ENCODE measurements around the gene DUSP28. TPM values are rescaled to one million over a fixed set of nuclear protein-coding genes. Genes with fewer than 3 reads are reported as not detected.

DUSP28 gene
- total and polyA plus RNA-seq, 2 of the 13 experiments (the other 11 are each of a cell fraction or from before 2014, with no cell fraction given) = 5.2 to 8.6 TPM

GRCh38 chr2:240578488-240578887 is 18.3 kb downstream of the DUSP28 start (continued):
- TF ChIP-seq ZBTB2 (CRISPR knock-in tag; IDR thresholded peaks at IDR 0.05; ENCODE audit: low read depth) = no peak
- no peak for TF ChIP-seq FUBP1 (CRISPR knock-in tag; IDR thresholded peaks at IDR 0.05; ENCODE audit: borderline replicate concordance)

GRCh38 chr2:240579071-240579762 is 19.1 kb downstream of the DUSP28 start:
- H3K4me2 ChIP-seq (ENCODE audit: low read depth, low read length) = peak overlapping the region; percentile 96
- CTCF ChIA-PET (ENCODE audit: low intra/inter-chr PET ratio, low total read pairs) = interaction anchor here (0.7 to 1.3 kb wide), 3 partner anchors 11 to 26 kb away, joined by 3 to 7 read pairs (median 4); no protein-coding TSS in a partner anchor
- no peaks in the 10 kb centered on the region for H3K27me3 ChIP-seq (ENCODE audit: control insufficient read depth in 1 of 2, insufficient read depth in 2 of 2, low read length in 2 of 2)
- peaks cover 3% of the 10 kb centered on the region; the same call in 1 of the 2 replicates for H4K20me1 ChIP-seq (ENCODE audit: insufficient read depth, low read length)
- H3K4me3 ChIP-seq (replicated peaks in 1 of 3; ENCODE audit: insufficient read depth in 1 of 3, low read depth in 2 of 3, low read length in 3 of 3) = peak overlapping the region in 1 of 3 experiments; percentile 63; a peak in 1 of 6 replicates
- peaks cover 32% of the 10 kb centered on the region for H3K79me2 ChIP-seq (ENCODE audit: insufficient read depth, low read length)
- POLR2A ChIA-PET = interaction anchor here (0.9 to 2.1 kb wide), 10 partner anchors 9 to 261 kb away, joined by 3 to 66 read pairs (median 8); partner anchors contain the start of genes DUSP28 and RNPEPL1
- peaks cover 3 to 13% of the 10 kb centered on the region in 2 experiments; a peak in 4 of 5 replicates for H3K36me3 ChIP-seq (replicated peaks in 1 of 2; ENCODE audit: control insufficient read depth in 1 of 2, insufficient read depth in 2 of 2, low read length in 2 of 2)
- H3K9ac ChIP-seq (ENCODE audit: insufficient read depth, low read depth, low read length) = peak overlapping the region; percentile 61
- peaks cover 54% of the 10 kb centered on the region for H3K4me1 ChIP-seq (ENCODE audit: insufficient read depth, low read length)
- WGBS (ENCODE audit: low lambda C conversion rate) = 96% methylated on average over 11 of the region's 12 CpGs
- no peak for DNase-seq (ENCODE audit: low spot score)
- ATAC-seq = peak; percentile 5
- FAIRE-seq = no peak
- H3K9me3 ChIP-seq (ENCODE audit: low read length) = no peaks in the 10 kb centered on the region
- no TSS peak for BruUV-seq (replicated peaks)
- in situ Hi-C loops (cut with HindIII; ENCODE audit: extremely low pct_ligation_motif_present, low pct_unique_long_range_greater_than_20kb) = no loop called here
- H3K27ac ChIP-seq (ENCODE audit: extremely low read length, insufficient read depth, low read length) = peak overlapping the region; percentile 80
- intact Hi-C loops (cut with micrococcal nuclease; ENCODE audit: unreplicated experiment) = no loop called here
- no peak overlapping the region for H2AFZ ChIP-seq (ENCODE audit: low read length)
- no peak for TF ChIP-seq ZNF337 (CRISPR knock-in tag; IDR thresholded peaks at IDR 0.05; ENCODE audit: borderline replicate concordance, low read depth)
- 0 out of 2 replicates have a peak, but pooled peaks have one; percentile 21 for TF ChIP-seq EED (CRISPR knock-in tag; IDR thresholded peaks at IDR 0.05)
- 0 out of 2 replicates have a peak, but pooled peaks have one; percentile 31 for TF ChIP-seq ATF6 (CRISPR knock-in tag; conservative IDR thresholded peaks at IDR 0.05)
- TF ChIP-seq ZMYM2 (CRISPR knock-in tag; IDR thresholded peaks at IDR 0.05) = no peak
- TF ChIP-seq AGO2 (optimal IDR thresholded peaks at IDR 0.05; ENCODE audit: low read depth, low read length) = peak; percentile 25
- TF ChIP-seq POLR2AphosphoS5 (IDR thresholded peaks at IDR 0.05; ENCODE audit: low read depth, low read length) = 0 out of 2 replicates have a peak, but pooled peaks have one; percentile 20
- no peak for TF ChIP-seq SIN3B (IDR thresholded peaks at IDR 0.05; ENCODE audit: low read length)
- no peak for TF ChIP-seq ZFP62 (CRISPR knock-in tag; IDR thresholded peaks at IDR 0.05)
- peak; percentile 88 for TF ChIP-seq ZC3H13 (CRISPR knock-in tag; IDR thresholded peaks at IDR 0.05)
- TF ChIP-seq ZNF891 (CRISPR knock-in tag; IDR thresholded peaks at IDR 0.05) = 0 out of 2 replicates have a peak, but pooled peaks have one; percentile 31
- no peak for TF ChIP-seq ZNF432 (CRISPR knock-in tag; IDR thresholded peaks at IDR 0.05; ENCODE audit: borderline replicate concordance)
- no peak for TF ChIP-seq MBNL3 (CRISPR knock-in tag; conservative IDR thresholded peaks at IDR 0.05)
